Measurements from ENCODE around the gene BTBD9. TPM values are rescaled to one million over a fixed set of nuclear protein-coding genes. Genes with fewer than 3 reads are reported as not detected.

Gene BTBD9
- total and polyA plus RNA-seq, 9 of the 15 experiments (the other 6 are each of a cell fraction or from before 2014, with no cell fraction given): 0.08 to 1.6 (median 0.58) TPM

DNA sequence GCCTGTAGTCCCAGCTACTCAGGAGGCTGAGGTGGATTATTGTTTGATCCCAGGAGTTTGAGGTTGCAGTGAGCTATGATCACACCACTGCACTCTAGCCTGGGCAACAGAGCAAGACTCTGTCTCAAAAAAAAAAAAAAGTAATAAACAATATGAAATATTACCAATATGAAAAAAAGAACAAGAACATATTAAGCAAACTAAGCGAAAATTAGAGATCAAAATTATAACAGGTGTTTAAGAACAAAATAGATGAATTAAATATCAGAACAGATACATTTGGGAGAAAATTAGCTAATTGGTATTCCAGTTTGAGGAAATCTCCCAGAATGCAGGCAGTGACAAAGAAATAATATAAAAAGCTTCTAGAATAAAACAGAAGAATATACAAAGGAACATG, 39.9 kb upstream of the BTBD9 start:
- intact Hi-C loops (cut with micrococcal nuclease) (no loop called here), in situ Hi-C loops (cut with MboI) (no loop called here)
- H3K36me3 ChIP-seq (ENCODE audit: control insufficient read depth, insufficient read depth, low read length): peaks cover 86% of the 10 kb centered on the region
- FAIRE-seq (no peak), DNase-seq (ENCODE audit: extremely low read depth in 1 of 4, low spot score in 3 of 4) (no peak), ATAC-seq (no peak)
- H3K9ac ChIP-seq (ENCODE audit: insufficient read depth in 1 of 2, low read depth in 2 of 2, low read length in 2 of 2): no peak overlapping the region
- no peaks in the 10 kb centered on the region for H3K27me3 ChIP-seq (ENCODE audit: control insufficient read depth in 2 of 2, insufficient read depth in 2 of 2, low read length in 2 of 2)
- H3K4me3 ChIP-seq: no peak overlapping the region
- H3K27ac ChIP-seq (ENCODE audit: extremely low read depth, low read depth, low read length): no peak overlapping the region
- no peaks in the 10 kb centered on the region for H3K9me3 ChIP-seq (replicated peaks; ENCODE audit: control insufficient read depth, insufficient read depth, low read depth, low read length)
- CTCF ChIA-PET (ENCODE audit: low intra/inter-chr PET ratio): no interaction called here
- H3K79me2 ChIP-seq (ENCODE audit: control insufficient read depth, insufficient read depth, low read length): 0 out of 3 replicates have a peak, but pooled peaks cover 2% of the 10 kb centered on the region
- BruUV-seq (replicated peaks): no TSS peak
- H3K4me2 ChIP-seq (ENCODE audit: insufficient read depth, low read length): no peak overlapping the region
- TF ChIP-seq ZNF316 (IDR thresholded peaks at IDR 0.05) (peak; percentile 89), TCF7L2 (IDR thresholded peaks at IDR 0.05; ENCODE audit: low read depth, low read length) (no peak), C11orf30 (IDR thresholded peaks at IDR 0.05; ENCODE audit: low read depth) (peak; percentile 65; the same call in 1 of the 2 replicates), MAFG (tag; conservative IDR thresholded peaks at IDR 0.05) (peak; percentile 46)
- POLR2A ChIA-PET: interaction anchor here (0.6 to 1.2 kb wide), 3 partner anchors 8 to 173 kb away, joined by 3 to 8 read pairs (median 4); no protein-coding TSS in a partner anchor
- no peaks in the 10 kb centered on the region for H3K9me1 ChIP-seq (ENCODE audit: control insufficient read depth, insufficient read depth, low read length)
- WGBS (ENCODE audit: insufficient coverage, low coverage, missing lambda C conversion rate): 55% methylated on average over 1 of the region's 1 CpG
- no peak overlapping the region for H2AFZ ChIP-seq (ENCODE audit: low read depth, low read length)
- H3K4me1 ChIP-seq (replicated peaks in 1 of 2; ENCODE audit: control insufficient read depth in 2 of 2, insufficient read depth in 2 of 2, low read length in 2 of 2): no peaks in the 10 kb centered on the region
- no peaks in the 10 kb centered on the region for H4K20me1 ChIP-seq (replicated peaks; ENCODE audit: control insufficient read depth, insufficient read depth, low read length)

DNA sequence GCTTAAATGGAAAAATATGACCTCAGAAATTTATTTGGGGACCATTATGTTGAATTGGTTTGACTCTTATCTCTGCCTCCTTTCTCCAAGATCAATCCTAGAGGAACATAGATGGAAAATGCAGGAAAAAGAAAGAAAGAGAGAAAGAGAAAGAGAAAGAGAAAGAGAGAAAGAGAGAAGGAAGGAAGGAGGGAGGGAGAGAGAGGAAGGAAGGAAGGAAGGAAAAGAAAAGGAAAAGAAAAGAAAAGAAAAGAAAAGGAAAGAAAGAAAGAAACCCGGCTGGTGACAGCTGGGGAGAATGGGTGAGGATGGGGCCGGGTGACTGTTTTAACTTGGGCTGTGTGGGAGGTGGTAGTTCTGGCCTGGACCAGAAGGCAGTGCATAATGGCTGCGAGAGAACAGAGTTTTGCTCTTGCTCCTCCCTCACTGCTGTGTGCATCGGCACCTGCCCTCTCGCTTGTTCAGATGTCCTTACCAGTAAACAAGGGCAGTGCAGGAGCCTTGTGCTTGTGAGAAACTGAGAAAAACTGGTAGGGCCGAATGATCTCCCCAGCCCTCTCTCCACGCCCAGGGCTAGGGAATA, 38.5 kb upstream of the BTBD9 start:
- Histone ChIP-seq H3K9me1 (ENCODE audit: control insufficient read depth, insufficient read depth, low read length) (no peaks in the 10 kb centered on the region), H3K9ac (ENCODE audit: insufficient read depth in 1 of 2, low read depth in 2 of 2, low read length in 2 of 2) (no peak overlapping the region), H2AFZ (ENCODE audit: low read depth, low read length) (no peak overlapping the region), H3K4me1 (replicated peaks in 1 of 2; ENCODE audit: control insufficient read depth in 2 of 2, insufficient read depth in 2 of 2, low read length in 2 of 2) (no peaks in the 10 kb centered on the region), H4K20me1 (replicated peaks; ENCODE audit: control insufficient read depth, insufficient read depth, low read length) (no peaks in the 10 kb centered on the region), H3K27me3 (ENCODE audit: control insufficient read depth in 2 of 2, insufficient read depth in 2 of 2, low read length in 2 of 2) (no peaks in the 10 kb centered on the region), H3K4me3 (no peak overlapping the region), H3K27ac (ENCODE audit: extremely low read depth, low read depth, low read length) (no peak overlapping the region), H3K4me2 (ENCODE audit: insufficient read depth, low read length) (no peak overlapping the region), H3K36me3 (ENCODE audit: control insufficient read depth, insufficient read depth, low read length) (peaks cover 77% of the 10 kb centered on the region), H3K79me2 (ENCODE audit: control insufficient read depth, insufficient read depth, low read length) (0 out of 3 replicates have a peak, but pooled peaks cover 2% of the 10 kb centered on the region), H3K9me3 (replicated peaks; ENCODE audit: control insufficient read depth, insufficient read depth, low read depth, low read length) (no peaks in the 10 kb centered on the region)
- no TSS peak for BruUV-seq (replicated peaks)
- ATAC-seq (no peak), DNase-seq (ENCODE audit: extremely low read depth in 1 of 4, low spot score in 3 of 4) (no peak), FAIRE-seq (no peak)
- intact Hi-C loops (cut with micrococcal nuclease) (no loop called here), in situ Hi-C loops (cut with MboI) (no loop called here)
- 82% methylated on average over 7 of the region's 7 CpGs for WGBS (ENCODE audit: insufficient coverage, low coverage, missing lambda C conversion rate)
- CTCF ChIA-PET (ENCODE audit: low intra/inter-chr PET ratio): no interaction called here
- POLR2A ChIA-PET: interaction anchor here (1.2 kb wide), 1 partner anchor 10 kb away, joined by 8 read pairs; no protein-coding TSS in a partner anchor
- TF ChIP-seq TOE1 (IDR thresholded peaks at IDR 0.05; ENCODE audit: borderline replicate concordance) (no peak), TOE1 (CRISPR knock-in tag; IDR thresholded peaks at IDR 0.05; ENCODE audit: borderline replicate concordance, low read depth) (no peak)
- TF ChIP-seq, protein P1, sequence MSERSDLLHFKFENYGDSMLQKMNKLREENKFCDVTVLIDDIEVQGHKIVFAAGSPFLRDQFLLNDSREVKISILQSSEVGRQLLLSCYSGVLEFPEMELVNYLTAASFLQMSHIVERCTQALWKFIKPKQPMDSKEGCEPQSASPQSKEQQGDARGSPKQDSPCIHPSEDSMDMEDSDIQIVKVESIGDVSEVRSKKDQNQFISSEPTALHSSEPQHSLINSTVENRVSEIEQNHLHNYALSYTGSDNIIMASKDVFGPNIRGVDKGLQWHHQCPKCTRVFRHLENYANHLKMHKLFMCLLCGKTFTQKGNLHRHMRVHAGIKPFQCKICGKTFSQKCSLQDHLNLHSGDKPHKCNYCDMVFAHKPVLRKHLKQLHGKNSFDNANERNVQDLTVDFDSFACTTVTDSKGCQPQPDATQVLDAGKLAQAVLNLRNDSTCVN (CRISPR knock-in tag; IDR thresholded peaks at IDR 0.05): 0 out of 2 replicates have a peak, but pooled peaks have one; percentile 10
- TF ChIP-seq, protein P2, sequence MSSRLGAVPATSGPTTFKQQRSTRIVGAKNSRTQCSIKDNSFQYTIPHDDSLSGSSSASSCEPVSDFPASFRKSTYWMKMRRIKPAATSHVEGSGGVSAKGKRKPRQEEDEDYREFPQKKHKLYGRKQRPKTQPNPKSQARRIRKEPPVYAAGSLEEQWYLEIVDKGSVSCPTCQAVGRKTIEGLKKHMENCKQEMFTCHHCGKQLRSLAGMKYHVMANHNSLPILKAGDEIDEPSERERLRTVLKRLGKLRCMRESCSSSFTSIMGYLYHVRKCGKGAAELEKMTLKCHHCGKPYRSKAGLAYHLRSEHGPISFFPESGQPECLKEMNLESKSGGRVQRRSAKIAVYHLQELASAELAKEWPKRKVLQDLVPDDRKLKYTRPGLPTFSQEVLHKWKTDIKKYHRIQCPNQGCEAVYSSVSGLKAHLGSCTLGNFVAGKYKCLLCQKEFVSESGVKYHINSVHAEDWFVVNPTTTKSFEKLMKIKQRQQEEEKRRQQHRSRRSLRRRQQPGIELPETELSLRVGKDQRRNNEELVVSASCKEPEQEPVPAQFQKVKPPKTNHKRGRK (tag; IDR thresholded peaks at IDR 0.05): peak; percentile 77
